GM21390 (cell line): ENCODE results near the gene TUBA1B.

Experiments used
- ATAC-seq: cut with Tn5 transposase; IDR thresholded peaks from one replicate; pipeline ENCODE4 v1.9.1; 2021; ENCODE audit not compliant: unreplicated experiment

Gene TUBA1B

DNA sequence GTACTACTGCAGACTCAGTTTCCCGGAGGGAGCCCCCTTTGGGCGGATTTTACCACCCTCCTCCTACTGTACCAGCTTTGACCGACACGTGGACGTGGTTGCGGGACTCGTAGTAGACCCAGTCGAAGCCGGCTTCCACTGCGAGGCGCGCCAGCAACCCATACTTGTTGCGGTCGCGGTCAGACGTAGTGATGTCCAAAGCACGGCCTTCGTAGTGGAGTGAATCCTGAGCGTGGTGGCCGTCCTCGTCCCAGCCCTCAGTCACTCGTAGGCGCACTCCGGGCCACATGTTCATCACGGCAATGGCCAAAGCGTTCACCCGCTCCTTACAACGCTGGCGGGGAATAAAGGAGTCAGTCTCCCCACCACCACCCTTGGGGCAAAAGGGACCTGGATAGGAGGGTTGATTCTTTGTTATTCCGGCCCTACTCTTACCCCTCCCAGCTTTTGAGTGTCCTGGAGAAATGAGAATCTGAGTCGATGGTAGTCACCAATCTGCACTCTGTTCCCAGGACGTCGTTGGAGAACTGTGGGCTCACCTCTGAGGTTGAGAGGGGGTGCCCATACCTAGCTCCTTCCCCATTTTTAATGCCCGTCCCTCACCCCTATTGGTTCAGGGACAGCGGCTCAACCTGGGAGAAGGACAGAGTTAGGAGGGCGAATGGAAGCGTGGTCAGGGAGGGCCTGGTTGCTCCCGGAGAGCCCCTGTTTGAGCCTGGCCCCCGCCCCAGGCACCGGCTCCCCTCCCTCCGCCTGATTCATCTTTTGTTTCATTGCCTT, 39.9 kb downstream of the TUBA1B start:
- ATAC-seq = no peak

GRCh38 chr12:49089821-49090773, 41.1 kb downstream of the TUBA1B start:
- ATAC-seq = no peak

- no peak for ATAC-seq
These were observed 42.3 kb downstream of the TUBA1B start for GRCh38 chr12:49088932-49089330.

GRCh38 chr12:49088150-49088931, 42.9 kb downstream of the TUBA1B start:
- ATAC-seq = peak; percentile 85

DNA sequence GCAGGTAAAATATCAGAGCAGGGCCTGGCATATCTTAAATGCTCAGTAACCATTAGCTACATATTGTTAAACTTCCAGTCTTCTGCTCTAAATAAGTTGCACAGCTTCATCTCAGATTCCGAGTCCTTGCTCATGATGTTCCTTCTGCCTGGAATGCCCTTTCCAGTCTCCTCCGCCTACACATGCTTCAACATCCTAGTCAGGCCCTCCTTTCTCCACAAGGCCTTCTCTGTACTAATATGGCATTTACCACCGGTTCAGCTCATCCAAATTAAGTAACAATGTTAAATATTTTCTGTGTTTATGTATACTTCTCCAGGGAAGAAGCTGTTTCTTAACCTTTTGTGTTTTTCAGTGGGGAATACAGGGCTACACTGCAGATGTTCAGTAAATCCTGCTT, 45.1 kb downstream of the TUBA1B start:
- no peak for ATAC-seq

DNA sequence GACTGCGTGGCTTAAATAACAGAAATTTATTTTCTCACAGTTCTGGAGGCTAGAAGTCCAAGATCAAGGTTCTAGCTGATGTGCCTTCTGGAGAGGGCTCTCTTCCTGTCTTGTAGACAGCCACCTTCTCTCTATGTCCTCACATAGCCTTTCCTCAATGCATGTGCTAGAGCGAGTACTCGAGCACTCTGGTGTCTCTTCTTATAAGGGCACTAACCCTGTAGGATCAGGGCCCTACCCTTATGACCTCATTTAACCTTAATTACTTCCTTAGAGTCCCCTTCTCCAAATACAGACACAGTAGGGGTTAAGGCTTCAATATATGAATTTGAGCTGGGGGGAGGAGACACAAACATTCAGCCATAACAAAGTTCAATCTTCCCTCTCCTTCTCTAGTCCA, 46.8 kb downstream of the TUBA1B start:
- no peak for ATAC-seq

GRCh38 chr12:49079793-49080192, 51.4 kb downstream of the TUBA1B start:
- ATAC-seq = no peak
